Pons (tissue), 1 donor: Measurements from ENCODE around the gene TNFSF13B.
A peak's percentile ranks its signal among the peaks of the same experiment; 100 is the strongest.
"Not testable (repeated sequence)": the region's sequence is repeated elsewhere in the genome, so short reads cannot be mapped to it uniquely, and the experiment has no call there.

ENCODE experiments used
- DNase-seq: peaks from one replicate; pipeline ENCODE4 v3.0.0-alpha.2; 2016; ENCODE audit warnings: low spot score

The TNFSF13B gene

DNA sequence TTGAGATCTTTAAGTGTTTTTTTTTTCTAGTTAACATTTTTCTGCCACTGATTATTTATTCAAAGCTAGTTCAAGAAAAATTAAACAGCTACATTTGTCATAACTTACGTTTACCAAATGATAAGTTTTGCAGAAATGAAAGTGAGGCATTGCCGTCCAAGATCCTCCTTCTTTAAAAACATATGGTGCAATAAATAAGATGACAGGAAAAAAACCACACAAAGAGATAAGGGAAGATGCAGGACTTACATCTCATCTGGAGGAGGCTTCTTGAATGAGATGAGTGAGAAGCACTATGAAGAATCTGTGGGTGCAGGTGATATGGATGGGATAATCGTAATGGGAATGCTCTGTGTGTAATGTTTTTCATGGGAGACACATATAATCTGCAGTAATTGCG lies 12.4 kb downstream of the TNFSF13B start:
- no peak for DNase-seq

DNA sequence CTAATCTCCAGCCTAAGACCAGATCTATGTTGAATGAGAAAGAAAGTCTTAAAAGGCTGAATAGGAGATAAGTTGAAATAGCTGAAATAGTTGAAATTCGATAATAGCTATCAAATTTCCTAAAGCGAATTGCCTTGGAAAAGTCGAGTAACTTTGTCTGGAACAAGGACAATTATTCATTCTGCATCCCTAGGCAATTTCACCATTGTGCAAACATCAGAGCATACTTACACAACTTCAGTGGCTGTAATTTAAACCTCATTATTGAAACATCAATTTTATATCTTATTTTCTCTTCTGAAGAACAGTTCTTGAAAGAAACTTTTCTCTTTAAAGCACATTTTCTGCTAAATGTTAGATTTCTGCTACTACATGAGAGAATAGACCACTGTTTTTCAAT lies 13.6 kb downstream of the TNFSF13B start:
- DNase-seq = no peak

GRCh38 chr13:108288741-108289140 lies 19.2 kb downstream of the TNFSF13B start:
- DNase-seq = no peak

- no peak for DNase-seq
Measured at GRCh38 chr13:108289819-108290218, 20.3 kb downstream of the TNFSF13B start.

DNA sequence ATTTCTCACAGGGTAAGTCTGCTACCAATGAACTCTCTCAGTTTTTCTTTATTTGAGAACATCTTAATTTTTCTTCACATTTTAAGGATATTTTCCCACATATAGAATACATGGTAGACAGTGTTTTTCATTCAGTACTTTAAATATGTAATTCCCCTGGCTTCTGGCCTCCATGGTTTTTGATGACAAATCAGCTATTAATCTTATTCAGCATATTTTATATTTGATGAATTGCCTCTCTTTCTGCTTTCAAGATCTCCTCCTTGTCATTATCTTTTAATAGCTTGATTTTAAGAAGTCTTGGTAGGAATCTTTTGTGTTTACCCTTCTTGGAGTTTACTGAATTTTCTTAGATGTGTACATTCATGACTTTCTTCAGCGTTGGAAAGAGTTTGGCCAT lies 27.6 kb downstream of the TNFSF13B start:
- no peak for DNase-seq

GRCh38 chr13:108302279-108302678 lies 32.8 kb downstream of the TNFSF13B start:
- no peak for DNase-seq

GRCh38 chr13:108304170-108305016 lies 34.9 kb downstream of the TNFSF13B start:
- no peak for DNase-seq

- DNase-seq = no peak
Measured at GRCh38 chr13:108305655-108306054, 36.1 kb downstream of the TNFSF13B start.

DNA sequence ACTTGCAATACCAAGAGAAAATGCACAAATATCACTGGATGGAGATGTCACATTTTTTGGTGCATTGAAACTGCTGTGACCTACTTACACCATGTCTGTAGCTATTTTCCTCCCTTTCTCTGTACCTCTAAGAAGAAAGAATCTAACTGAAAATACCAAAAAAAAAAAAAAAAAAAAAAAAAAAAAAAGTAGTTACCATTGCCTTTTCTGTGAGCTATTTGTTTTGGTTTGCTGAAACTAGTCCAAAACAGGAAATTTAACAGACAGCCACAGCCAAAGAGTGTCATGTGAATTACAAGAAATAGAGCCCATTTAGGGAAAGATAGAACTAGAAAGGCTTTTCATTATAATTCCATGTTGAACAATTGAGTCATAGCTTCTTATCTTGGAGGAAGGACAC lies 37.3 kb downstream of the TNFSF13B start:
- DNase-seq = peak; percentile 46

GRCh38 chr13:108311596-108311995 lies 42.1 kb downstream of the TNFSF13B start:
- DNase-seq = not testable (repeated sequence)

GRCh38 chr13:108313382-108313781 lies 43.9 kb downstream of the TNFSF13B start:
- no peak for DNase-seq

DNA sequence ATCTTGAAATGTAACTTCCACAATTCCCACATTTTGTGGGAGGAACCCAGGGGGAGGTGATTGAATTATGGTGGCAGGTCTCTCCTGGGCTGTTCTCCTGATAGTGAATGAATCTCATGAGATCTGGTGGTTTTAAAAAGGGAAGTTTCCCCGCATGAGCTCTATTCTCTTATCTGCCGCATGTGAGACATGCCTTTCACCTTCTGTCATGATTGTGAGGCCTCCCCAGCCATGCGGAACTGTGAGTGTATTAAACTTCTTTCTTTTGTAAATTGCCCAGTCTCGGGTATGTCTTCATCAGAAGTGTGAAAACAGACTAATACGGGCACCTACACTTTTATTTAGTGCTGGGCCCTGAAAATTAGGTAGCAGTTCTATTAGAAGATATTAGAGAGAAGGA lies 45.8 kb downstream of the TNFSF13B start:
- no peak for DNase-seq

DNA sequence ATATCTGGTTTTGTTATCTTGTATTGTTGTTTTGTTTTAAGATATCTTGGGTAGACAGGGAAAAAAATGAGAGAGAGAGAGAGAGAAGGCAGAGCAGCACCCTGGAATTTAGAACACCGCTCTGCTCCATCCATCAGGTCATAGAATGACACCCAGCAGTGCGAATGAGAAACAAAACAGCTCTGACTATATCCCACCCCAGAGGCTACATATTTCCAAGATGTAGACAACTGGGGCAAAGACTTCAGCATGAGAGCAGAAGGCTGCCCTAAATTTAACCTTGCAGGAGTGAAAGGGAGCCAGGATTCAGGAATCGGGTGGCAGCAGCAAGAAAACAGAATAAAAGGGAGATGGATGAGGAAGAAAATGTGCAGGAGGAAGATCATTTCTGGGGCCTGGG lies 46.5 kb downstream of the TNFSF13B start:
- no peak for DNase-seq

- no peak for DNase-seq
Measured at GRCh38 chr13:108316413-108316812, 46.9 kb downstream of the TNFSF13B start.

DNA sequence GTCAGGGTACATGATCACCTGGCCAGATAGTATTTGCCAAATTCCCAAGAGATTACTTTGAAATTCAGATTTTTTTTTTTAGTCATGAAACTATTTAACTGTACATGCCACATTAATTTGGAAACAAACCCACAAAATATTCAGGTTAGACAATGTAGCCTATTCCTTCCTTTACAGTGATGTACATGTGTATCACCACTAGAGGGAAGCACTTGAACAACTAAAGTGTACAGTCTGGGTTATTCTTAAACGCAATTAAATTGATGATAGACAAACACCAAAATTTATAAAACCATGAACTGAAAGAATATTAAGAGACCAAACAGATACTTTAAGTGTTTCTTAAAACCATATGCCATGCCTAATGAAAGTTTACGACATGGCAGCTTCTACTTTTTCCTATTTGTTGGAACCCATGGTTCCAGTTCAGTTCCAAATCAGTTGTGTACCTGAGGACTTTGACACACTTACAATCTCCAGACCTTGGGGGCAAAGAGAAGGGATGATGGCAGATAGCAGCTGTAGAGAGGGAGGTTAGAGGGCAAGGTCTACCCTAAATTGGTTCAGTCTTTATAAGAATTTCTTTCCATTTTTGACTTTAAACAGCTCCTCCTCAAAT lies 52.8 kb downstream of the TNFSF13B start:
- DNase-seq = peak; percentile 60

DNA sequence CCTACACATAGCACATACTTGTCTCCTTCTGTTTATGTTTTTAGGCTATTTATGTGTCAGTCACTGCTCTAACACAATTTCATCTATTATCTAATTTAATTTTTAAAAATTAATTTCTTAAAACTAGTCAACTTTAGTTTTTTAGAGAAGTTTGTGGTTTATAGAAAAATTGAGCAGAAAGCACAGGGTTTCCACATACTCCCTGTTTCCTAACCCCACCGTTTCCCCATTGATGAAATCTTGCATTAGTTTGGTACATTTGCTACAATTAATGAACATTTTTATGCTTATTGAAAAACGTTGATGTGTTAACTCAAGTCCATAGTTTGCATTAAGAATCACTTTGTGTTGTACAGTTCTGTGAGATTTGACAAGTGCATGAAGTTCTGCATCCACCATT lies 53.5 kb downstream of the TNFSF13B start:
- no peak for DNase-seq

- DNase-seq = no peak
Measured at GRCh38 chr13:108325863-108326262, 56.3 kb downstream of the TNFSF13B start.

DNA sequence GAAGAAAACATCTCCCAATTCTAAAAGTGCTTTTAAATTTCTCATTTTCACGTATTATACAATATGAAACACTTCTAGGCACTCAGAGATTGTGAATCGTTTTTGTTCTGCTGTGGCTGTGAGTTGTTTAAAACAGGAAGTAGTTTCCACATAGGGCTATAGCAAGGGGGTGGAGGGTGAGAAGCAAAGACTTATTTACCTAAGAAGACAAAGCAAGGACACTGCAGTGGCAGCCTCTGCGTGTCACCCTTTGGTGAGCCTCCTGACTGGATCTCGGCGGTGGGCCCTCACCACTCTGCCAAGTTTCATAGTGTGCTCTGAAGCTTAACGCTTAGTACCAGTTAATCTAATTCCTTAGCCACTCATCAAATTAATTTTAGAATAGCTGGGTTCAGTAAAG lies 56.8 kb downstream of the TNFSF13B start:
- no peak for DNase-seq

DNA sequence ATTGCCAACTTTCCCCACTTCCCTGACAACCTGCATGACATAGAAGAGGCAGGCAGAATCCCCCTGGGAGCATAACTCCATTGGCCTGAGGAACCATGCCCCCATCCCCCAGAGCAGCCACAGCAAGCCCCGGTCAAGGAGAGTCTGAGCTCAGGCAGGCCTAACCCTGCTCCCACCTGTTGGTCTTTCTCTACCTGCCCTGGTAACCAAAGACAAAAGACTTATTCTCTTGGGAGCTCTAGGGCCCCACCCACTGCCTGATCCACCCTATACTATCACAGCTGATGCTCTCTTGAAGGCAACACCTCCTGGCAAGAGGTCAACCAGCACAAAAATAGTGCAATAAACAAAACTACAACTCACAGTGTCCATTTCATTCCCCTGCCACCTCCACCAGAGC lies 59.3 kb downstream of the TNFSF13B start:
- no peak for DNase-seq

DNA sequence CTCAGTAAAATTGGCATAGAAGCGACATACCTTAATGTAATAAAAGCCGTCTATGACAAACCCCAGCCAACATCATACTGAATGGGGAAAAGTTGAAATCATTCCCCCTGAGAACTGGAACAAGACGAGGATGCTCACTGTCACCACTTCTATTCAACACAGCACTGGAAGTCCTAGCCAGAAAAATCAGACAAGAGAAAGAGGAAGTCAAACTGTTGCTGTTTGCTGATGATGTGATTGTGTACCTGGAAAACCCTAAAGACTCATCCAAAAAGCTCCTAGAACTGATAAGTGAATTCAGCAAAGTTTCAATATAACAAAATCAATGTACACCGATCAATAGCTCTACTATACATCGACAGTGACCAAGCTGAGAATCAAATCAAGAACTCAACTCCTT lies 63.3 kb downstream of the TNFSF13B start:
- DNase-seq = no peak

GRCh38 chr13:108342369-108343289 lies 73.1 kb downstream of the TNFSF13B start:
- peak; percentile 82 for DNase-seq

DNA sequence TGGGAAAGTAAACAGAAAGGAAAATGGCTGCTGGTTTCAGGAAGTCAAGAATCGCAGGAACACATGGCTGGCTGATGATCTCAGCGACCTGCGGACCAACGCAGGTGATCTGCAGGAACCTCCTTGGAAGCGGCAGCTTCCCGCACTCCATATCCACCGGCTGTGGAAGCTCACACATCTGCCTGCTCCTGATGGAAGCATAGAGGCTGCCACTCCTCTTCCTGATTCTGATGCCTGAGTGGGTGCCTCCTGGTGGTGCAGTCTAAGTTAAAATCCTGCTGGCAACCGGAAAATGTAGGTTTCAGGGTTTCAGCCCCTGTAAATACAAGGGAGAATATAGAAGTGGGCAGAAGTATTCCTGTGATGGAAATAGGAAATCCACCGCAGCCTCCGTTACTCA lies 75.5 kb downstream of the TNFSF13B start:
- no peak for DNase-seq

DNA sequence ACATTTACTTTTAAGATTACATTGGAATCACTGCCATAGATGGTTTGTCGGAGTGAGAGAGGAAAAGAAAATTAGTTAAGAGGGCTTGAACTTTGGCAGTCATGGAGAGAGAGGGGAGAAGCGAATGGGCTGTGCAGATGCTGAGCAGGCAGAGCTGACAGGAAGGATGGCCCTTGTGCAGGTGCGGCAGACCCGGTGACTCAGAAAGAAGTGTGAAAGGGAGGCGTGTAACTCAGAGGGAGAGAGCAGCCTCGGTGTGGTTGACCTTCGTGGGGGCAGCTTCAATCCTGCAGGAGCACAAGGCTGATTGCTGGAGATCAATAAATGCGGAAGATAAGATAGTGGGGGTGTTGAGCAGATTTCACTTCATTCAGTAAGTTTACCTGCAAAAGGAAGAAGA lies 76.9 kb downstream of the TNFSF13B start:
- no peak for DNase-seq
